HUES48 (cell line): ENCODE results near the gene HSPA4.
"Not testable (repeated sequence)": the region's sequence is repeated elsewhere in the genome, so short reads cannot be mapped to it uniquely, and the experiment has no call there.

Source experiments
- H3K27ac ChIP-seq: one replicate; pipeline ENCODE4 v1.7.0; 2013; ENCODE audit warnings: low read depth, low read length, inconsistent platforms
- H3K27me3 ChIP-seq: 2 replicates; pipeline ENCODE4 v1.6.1; 2013; ENCODE audit warnings: mild to moderate bottlenecking, low read length; ENCODE audit not compliant: control insufficient read depth, insufficient read depth
- H3K36me3 ChIP-seq: 2 replicates; pipeline ENCODE4 v1.6.1; 2013; ENCODE audit warnings: low read length; ENCODE audit not compliant: control insufficient read depth, insufficient read depth
- H3K4me1 ChIP-seq: 2 replicates; pipeline ENCODE4 v1.6.1; 2013; ENCODE audit warnings: mild to moderate bottlenecking, low read length; ENCODE audit not compliant: control insufficient read depth, insufficient read depth
- H3K4me3 ChIP-seq: 2 replicates; pipeline ENCODE4 v1.5.1; 2013; ENCODE audit warnings: mild to moderate bottlenecking, low read depth, low read length
- H3K9ac ChIP-seq: 2 replicates; pipeline ENCODE4 v1.6.1; 2013; ENCODE audit warnings: mild to moderate bottlenecking, low read depth, low read length, moderate library complexity
- H3K9me3 ChIP-seq: 2 replicates; pipeline ENCODE4 v1.6.1; 2013; ENCODE audit warnings: low read length; ENCODE audit not compliant: control insufficient read depth, insufficient read depth

The HSPA4 gene

GRCh38 chr5:133128066-133128465 lies 76.3 kb downstream of the HSPA4 start:
- no peaks in the 10 kb centered on the region for H3K4me1 ChIP-seq

GRCh38 chr5:133129289-133129688 lies 77.5 kb downstream of the HSPA4 start:
- Histone ChIP-seq H3K27me3 (no peaks in the 10 kb centered on the region), H3K4me1 (no peaks in the 10 kb centered on the region), H3K9me3 (no peaks in the 10 kb centered on the region), H3K4me3 (no peak overlapping the region), H3K9ac (no peak overlapping the region), H3K27ac (no peak overlapping the region), H3K36me3 (no peaks in the 10 kb centered on the region)

More at GRCh38 chr5:133128066-133128465, 76.3 kb downstream of the HSPA4 start:
- no peaks in the 10 kb centered on the region for H3K9me3 ChIP-seq
- H3K4me3 ChIP-seq: no peak overlapping the region
- H3K27me3 ChIP-seq: no peaks in the 10 kb centered on the region
- H3K36me3 ChIP-seq: no peaks in the 10 kb centered on the region
- H3K27ac ChIP-seq: no peak overlapping the region
- H3K9ac ChIP-seq: no peak overlapping the region

- Histone ChIP-seq H3K9ac (no peak overlapping the region), H3K27ac (no peak overlapping the region), H3K4me3 (no peak overlapping the region), H3K9me3 (no peaks in the 10 kb centered on the region), H3K36me3 (no peaks in the 10 kb centered on the region), H3K4me1 (no peaks in the 10 kb centered on the region), H3K27me3 (no peaks in the 10 kb centered on the region)
Observed at GRCh38 chr5:133129950-133130349, 78.1 kb downstream of the HSPA4 start.

- Histone ChIP-seq H3K36me3 (no peaks in the 10 kb centered on the region), H3K27ac (no peak overlapping the region), H3K9ac (no peak overlapping the region), H3K4me1 (no peaks in the 10 kb centered on the region), H3K9me3 (no peaks in the 10 kb centered on the region), H3K4me3 (no peak overlapping the region), H3K27me3 (no peaks in the 10 kb centered on the region)
Observed at GRCh38 chr5:133130387-133131118, 78.7 kb downstream of the HSPA4 start.

- H3K27me3 ChIP-seq: no peaks in the 10 kb centered on the region
- H3K36me3 ChIP-seq: no peaks in the 10 kb centered on the region
- no peaks in the 10 kb centered on the region for H3K9me3 ChIP-seq
- no peaks in the 10 kb centered on the region for H3K4me1 ChIP-seq
- H3K4me3 ChIP-seq: no peak overlapping the region
- H3K9ac ChIP-seq: no peak overlapping the region
- no peak overlapping the region for H3K27ac ChIP-seq
Observed at GRCh38 chr5:133132717-133133116, 80.9 kb downstream of the HSPA4 start.

- H3K9ac ChIP-seq, H3K4me1 ChIP-seq, H3K4me3 ChIP-seq, H3K9me3 ChIP-seq, H3K27ac ChIP-seq, H3K27me3 ChIP-seq, H3K36me3 ChIP-seq: not testable (repeated sequence)
Observed at GRCh38 chr5:133133241-133133640, 81.4 kb downstream of the HSPA4 start.

- H3K27ac ChIP-seq, H3K36me3 ChIP-seq, H3K9me3 ChIP-seq, H3K27me3 ChIP-seq, H3K4me3 ChIP-seq, H3K9ac ChIP-seq, H3K4me1 ChIP-seq: not testable (repeated sequence)
Observed at GRCh38 chr5:133136890-133137289, 85.1 kb downstream of the HSPA4 start.

- no peaks in the 10 kb centered on the region for H3K36me3 ChIP-seq
- no peak overlapping the region for H3K4me3 ChIP-seq
- no peak overlapping the region for H3K9ac ChIP-seq
- H3K9me3 ChIP-seq: no peaks in the 10 kb centered on the region; the same call in 1 of the 2 replicates
- H3K27me3 ChIP-seq: no peaks in the 10 kb centered on the region
- H3K27ac ChIP-seq: no peak overlapping the region
- no peaks in the 10 kb centered on the region for H3K4me1 ChIP-seq
Observed at GRCh38 chr5:133140311-133140710, 88.5 kb downstream of the HSPA4 start.

GRCh38 chr5:133141746-133142145 lies 89.9 kb downstream of the HSPA4 start:
- H3K27me3 ChIP-seq: no peaks in the 10 kb centered on the region
- H3K27ac ChIP-seq: no peak overlapping the region
- no peaks in the 10 kb centered on the region; the same call in 1 of the 2 replicates for H3K9me3 ChIP-seq
- no peak overlapping the region for H3K9ac ChIP-seq
- H3K4me1 ChIP-seq: no peaks in the 10 kb centered on the region
- H3K4me3 ChIP-seq: no peak overlapping the region
- H3K36me3 ChIP-seq: no peaks in the 10 kb centered on the region

GRCh38 chr5:133142782-133143181 lies 91.0 kb downstream of the HSPA4 start:
- no peaks in the 10 kb centered on the region for H3K36me3 ChIP-seq
- no peak overlapping the region for H3K9ac ChIP-seq
- H3K4me3 ChIP-seq: no peak overlapping the region
- no peak overlapping the region for H3K27ac ChIP-seq
- H3K27me3 ChIP-seq: no peaks in the 10 kb centered on the region
- no peaks in the 10 kb centered on the region; the same call in 1 of the 2 replicates for H3K9me3 ChIP-seq
- no peaks in the 10 kb centered on the region for H3K4me1 ChIP-seq

GRCh38 chr5:133144245-133144981 lies 92.6 kb downstream of the HSPA4 start:
- H3K27me3 ChIP-seq: no peaks in the 10 kb centered on the region
- H3K9ac ChIP-seq: no peak overlapping the region
- no peaks in the 10 kb centered on the region; the same call in 1 of the 2 replicates for H3K9me3 ChIP-seq
- no peak overlapping the region for H3K4me3 ChIP-seq
- H3K27ac ChIP-seq: no peak overlapping the region
- no peaks in the 10 kb centered on the region for H3K36me3 ChIP-seq
- H3K4me1 ChIP-seq: 0 out of 2 replicates have a peak, but pooled peaks cover 2% of the 10 kb centered on the region
